GM12801 (cell line): ENCODE data around the gene ERICH6.

Source experiments
- CTCF ChIP-seq: IDR thresholded peaks from one replicate; pipeline ENCODE4 v1.5.1; 2011; ENCODE audit warnings: control low read depth; ENCODE audit not compliant: insufficient read length; ENCODE audit errors: extremely low read depth

ERICH6 gene

GRCh38 chr3:150744919-150745211 is 41.1 kb upstream of the ERICH6 start:
- TF ChIP-seq CTCF = no peak

DNA sequence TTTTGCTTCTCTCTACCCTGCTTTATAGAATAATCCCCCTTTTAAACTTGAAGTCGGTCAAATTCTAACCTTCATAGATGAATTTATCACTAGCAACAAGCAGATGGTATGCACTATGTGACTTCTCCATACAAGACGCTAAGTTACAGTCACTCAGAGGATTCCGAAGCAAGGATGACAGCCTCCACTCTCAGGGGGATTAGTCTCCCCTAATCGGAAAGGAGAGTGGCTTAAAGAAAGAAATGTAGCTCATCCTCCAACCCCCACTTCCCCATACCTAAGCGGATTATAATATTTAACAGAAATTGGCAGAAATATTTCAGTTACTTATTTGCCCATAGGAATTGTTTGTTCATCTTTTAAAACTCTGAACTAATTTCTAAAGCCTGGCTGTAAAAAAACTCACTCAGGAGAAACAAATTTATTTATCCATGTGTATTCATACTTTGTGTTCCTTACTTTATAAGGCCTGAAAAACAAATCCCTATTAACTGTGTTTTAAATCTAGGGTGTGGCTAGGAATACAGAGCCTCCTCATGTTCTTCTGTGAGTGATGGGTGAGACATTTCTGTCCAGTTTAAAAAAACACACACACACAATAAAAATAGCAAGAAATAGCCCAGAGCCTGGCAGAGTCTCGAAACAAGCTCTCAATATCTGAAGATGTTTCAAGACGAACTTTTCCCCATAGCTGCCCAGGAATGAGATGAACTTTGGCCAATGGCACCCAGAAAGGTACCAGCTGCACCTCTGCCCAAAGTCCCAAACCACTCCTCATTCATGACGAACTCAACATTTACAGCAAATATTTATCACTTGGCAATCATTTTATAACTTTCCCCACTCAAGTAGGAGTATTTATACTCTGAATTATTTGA is 40.6 kb upstream of the ERICH6 start:
- TF ChIP-seq CTCF = no peak

GRCh38 chr3:150743508-150743907 is 39.8 kb upstream of the ERICH6 start:
- no peak for TF ChIP-seq CTCF

- no peak for TF ChIP-seq CTCF
Measured at GRCh38 chr3:150742679-150743078, 39.0 kb upstream of the ERICH6 start.

- no peak for TF ChIP-seq CTCF
Measured at GRCh38 chr3:150742141-150742523, 38.4 kb upstream of the ERICH6 start.

DNA sequence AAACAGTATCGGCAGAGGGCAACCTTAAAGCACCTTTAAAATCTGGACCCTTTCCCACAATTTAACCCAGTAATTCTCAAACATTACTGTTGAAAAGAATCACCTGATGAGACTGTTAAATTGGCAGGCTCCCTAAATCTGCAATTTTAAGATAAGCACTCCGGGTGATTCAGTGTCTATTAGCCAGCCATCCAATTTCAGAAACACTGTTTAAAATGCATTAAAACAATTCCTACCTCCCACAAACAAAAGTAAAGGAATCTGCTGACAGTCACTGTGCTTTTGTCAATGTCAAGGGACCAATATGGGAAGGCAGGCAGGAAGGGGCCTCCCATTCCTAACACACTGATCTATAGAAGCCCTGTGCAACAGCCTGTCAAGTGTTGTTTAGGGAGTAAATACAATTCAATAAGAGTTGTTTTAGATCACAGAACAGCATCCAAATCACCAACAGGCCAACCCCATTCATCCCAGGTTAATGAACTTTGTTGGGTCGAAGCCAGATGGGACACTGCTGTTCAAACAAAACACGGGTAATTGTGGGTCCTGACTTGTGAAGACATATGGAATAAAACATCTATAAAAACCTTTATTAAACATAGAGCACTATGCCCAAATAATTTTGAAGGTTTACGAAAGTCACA is 37.9 kb upstream of the ERICH6 start:
- TF ChIP-seq CTCF = no peak

DNA sequence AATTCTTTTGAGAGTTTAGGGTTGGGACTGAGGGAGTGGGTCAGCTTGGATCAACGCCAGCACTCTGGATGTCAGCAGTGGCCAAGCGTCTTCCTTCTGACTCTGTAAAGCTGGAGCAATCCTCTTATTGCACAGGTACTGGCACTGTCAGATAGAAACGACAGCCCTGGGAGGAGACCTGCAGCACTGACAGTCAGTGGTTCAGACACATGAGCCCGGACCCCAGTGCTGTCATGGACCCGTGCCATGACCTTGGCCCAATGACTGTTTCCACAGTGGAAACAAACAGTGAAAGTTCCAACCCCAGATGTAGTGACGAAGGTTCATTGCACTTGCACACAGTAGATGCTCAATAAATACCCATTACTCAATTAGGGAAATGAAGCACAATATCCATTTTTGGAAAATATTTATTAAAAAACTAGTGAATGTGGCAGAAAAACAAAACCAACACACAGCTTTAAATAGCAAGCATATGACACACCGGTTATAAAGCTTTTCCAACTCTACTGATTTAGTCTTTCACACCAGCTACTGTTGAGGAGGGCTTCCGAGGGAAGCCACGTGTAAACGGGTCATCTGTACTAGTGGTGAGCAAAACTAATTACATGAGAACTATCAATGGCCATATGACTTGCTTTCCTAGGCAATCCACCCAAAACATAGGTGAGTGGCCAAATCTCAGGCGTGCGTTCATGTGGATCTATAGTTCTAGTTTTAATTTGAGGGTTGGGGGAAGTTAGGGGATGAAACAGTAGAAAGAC is 37.2 kb upstream of the ERICH6 start:
- TF ChIP-seq CTCF = no peak
